Right hindlimb (tissue), 1 donor: ENCODE data around the gene ACADVL.

Experiments
- DNase-seq: peaks from one replicate; pipeline ENCODE4 v3.0.0-alpha.2; 2018

ACADVL gene

DNA sequence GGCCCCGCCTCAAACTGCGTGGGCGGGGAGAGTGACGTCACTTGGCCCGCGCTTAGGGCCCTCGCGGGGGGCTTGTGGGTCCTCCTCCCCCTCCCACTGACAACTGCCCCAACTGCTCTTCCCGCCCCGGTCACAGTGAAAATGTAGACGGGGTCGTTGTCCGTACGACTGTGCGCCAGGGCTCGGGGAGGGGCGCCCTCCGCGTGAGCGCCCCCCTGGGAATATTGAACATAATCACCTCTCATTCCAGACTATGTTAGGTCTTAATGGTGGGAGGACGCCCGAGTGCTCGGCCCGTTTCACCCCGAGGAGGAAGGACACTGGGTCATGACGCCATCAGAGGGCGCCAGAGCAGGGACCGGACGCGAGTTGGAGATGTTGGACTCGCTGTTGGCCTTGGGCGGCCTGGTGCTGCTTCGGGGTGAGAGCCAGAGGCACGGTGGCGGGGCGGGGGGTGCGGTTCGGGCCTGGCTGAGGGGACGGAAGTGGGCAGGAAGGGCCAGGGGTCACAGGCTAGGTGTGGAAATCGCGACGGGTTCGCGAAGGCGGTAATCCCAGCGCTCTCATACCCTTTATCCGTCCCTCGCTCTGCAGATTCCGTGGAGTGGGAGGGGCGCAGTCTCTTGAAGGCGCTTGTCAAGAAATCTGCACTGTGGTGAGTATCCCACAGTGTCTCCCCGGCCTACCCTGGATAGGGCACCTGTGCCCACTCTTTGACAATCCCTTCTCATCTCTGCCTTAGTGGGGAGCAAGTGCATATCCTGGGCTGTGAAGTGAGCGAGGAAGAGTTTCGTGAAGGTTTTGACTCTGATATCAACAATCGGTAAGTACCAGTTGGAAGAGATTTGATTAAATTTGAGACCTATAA is 32.7 kb downstream of the ACADVL start, which contains the start of gene ELP5:
Gene ELP5, plus strand, starts transcription at position 40 of the 868 bp plus-strand sequence. Its CDS starts 336 bp downstream, at position 376.
- peak; percentile 96 for DNase-seq

DNA sequence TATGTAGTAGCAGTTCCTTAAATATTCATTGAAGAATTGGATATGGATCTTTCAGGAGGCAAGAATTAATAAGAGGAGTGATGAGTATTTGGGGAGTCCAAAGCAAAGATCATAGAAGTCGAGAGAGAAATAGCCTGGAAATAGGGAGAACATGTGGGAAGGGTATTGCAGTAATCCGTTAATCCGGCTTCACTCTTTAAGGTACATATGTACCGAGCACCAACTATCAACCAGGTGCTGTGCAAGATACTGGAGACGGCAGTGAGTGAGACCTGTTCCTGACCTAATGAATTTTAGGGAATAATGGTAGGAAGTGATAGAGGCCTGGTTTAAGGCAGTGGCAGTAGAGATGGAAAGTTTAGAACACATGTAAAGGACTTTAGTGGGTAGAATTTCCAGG is 33.3 kb downstream of the ACADVL start:
- no peak for DNase-seq

DNA sequence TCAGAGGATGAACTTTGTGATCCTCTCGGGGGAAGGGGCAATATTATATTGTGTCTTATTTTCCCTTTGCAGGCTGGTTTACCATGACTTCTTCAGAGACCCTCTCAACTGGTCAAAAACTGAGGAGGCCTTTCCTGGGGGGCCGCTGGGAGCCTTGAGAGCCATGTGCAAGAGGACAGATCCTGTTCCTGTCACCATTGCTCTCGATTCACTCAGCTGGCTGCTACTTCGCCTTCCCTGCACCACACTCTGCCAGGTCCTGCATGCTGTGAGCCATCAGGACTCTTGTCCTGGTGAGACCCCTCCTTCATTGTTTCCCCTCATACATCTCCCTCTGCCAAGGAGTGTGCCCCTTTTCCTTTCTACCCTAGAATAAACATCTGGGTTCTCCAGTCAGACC is 34.8 kb downstream of the ACADVL start:
- no peak for DNase-seq

DNA sequence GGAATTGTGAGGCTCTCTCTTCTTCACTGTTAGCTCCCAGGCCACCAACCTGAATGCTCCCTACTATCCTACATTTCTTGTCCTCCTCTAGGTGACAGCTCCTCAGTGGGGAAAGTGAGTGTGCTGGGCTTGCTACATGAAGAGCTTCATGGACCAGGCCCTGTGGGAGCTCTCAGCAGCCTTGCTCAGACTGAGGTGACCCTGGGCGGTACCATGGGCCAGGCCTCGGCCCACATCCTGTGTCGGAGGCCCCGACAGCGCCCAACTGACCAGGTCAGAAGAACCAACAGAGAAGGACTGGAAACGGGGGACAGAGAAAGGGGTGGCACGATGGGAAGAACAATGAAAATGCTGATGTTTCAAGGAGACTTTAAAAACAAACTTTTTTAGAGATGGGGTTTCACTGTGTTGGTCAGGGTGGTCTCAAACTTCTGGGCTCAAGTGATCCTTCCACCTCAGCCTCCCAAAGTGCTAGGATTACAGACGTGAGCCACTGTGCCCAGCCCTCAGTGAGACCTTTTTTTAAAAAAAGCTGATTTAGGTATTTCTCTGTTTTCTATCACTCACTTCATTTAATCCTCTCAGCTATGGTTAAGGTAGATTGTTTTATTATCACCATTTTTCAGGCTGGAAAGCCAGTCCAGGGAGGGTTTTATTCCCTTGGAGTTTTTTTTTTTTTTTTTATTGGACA is 37.2 kb downstream of the ACADVL start:
- no peak for DNase-seq

DNA sequence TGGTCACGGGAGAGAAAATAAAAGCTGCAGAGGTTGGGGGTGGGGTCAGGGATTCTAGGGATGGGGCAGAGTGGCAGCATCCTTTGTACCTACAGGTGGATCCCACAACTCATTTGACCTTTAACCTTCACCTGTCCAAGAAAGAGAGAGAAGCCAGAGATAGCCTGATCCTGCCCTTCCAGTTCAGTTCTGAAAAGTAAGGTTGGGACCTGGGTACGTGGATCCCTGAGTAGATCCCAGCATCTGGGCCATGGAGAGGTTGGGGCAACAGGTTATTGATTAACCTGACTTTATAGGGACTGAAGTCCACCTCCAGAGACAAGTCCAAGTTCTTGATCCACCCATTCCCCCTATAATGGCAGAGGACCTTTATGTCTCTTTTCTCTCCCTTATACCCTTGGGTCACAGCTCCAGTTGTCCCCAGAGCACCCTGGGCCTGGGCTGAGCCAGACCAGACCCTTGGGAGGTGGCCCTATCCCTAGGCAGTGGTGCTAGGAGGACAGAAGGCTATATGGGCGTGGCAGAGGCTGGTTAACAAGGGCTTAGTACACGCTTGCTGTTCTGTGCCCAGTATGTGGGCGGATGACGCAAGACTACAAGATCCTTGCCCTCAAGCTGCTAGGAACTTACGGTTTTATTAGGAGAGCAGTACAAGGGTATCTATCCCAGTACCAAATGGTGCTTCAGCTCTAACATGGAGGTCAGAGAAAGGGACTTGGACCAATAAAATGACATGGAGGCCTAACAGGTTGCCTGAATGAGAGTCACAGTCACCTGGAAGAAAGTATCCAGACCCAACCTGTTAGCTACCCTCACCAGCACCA is 39.2 kb downstream of the ACADVL start:
- DNase-seq: no peak

DNA sequence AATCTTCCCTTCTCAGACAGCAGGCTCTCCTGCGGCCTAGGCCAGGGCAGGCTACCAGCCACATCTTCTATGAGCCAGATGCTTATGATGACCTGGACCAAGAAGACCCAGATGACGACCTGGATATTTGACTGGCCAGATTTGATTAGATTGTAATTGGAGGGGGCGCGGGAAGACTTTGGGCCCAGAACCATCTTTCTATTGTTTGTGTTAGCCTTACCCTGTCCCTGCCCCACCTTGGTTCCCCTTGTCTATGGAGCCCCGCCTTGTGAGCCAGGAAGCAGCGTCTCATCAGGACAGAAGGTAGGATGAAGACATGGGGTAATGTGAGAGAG is 39.8 kb downstream of the ACADVL start:
- DNase-seq: no peak

DNA sequence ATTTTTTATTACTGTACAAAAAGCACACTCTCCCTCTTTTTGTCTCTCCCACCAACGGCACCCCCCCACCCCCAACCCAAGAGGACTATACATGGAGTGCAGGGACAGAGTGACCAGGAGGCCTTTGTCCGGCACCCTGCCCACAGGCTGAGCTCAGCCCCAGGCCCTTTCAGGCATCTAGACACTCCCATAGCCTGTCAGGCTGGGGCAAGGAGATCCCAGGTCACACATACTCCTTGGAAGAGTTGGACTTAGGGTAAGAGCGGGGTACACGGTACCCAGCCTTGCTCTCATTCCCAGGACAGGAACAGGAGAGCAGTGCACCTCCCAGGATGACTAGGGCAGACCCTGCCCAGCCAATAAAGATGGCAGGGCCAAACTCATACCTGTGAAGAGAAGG is 40.4 kb downstream of the ACADVL start:
- no peak for DNase-seq

DNA sequence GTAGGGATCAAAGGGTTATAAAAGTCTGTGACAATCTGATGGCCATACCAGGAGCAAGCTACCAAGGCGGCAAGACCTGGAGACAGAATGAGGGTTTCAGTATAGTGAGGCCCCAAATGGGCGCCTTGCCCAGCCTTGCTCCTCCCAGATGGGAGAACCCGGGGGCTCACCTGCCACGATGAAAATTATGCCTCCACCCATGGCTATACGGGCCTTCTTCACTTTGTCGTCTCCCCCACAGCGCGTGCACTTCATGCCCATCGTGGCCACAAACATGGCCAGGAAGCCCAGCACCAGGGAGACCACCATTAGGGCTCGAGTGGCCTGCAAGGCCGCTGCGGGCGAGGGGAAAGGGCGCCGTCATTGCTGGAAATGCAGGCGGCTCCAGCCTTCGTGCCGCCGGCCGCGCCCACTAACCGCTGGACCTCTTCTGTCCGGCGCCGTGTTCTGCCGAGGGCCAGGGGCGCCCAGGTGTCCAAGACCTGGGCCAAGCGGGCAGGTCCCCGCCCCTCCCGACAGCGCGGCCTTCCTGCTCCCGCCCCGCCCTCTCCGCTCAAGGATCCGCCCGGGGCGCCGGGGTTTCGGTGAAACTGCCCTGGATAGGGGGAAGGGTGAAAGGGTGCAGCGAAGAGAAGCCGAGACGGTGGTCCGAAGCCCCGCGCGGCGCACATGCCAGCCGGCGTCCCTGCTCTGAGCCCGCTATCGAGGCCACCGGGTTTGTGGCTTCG is 41.1 kb downstream of the ACADVL start:
- DNase-seq: peak; percentile 34

DNA sequence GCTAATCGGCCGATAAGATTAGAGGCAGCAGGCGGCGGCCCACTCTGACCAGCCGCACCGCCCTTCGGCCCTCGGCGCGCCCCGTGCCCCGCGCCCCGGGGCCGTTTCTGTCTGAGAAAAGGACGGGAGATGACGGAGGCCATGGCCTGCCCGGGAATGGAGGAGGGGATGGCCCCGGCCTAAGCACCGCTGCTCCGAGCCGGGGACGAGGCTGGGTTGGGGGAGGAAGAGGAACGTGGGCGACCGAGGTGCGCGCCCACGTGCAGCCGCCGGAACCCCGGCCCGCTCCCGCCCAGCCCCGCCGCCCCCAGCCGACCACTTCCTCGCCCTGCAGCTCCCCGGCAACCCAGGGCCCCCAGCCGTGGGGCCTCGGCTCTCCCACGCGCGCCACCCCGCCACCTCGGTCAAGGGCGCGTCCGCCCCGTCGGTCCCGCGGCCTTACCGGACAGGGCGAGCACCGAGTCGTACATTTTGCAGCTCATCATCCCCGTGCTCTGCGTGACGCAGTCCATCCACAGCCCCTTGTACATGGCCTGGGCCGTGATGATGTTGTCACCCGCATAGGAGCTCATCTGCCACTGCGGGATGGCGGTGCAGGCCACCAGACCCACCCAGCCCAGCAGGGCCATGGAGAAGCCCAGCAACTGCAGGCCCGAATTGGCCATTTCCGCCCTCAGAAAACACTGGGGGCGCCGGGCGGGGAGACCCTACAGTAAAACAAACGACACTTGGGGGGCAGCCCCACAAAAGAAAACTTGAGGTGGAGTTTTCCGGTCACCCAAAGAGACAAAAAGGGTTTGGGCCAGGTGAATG is 41.8 kb downstream of the ACADVL start:
- no peak for DNase-seq

DNA sequence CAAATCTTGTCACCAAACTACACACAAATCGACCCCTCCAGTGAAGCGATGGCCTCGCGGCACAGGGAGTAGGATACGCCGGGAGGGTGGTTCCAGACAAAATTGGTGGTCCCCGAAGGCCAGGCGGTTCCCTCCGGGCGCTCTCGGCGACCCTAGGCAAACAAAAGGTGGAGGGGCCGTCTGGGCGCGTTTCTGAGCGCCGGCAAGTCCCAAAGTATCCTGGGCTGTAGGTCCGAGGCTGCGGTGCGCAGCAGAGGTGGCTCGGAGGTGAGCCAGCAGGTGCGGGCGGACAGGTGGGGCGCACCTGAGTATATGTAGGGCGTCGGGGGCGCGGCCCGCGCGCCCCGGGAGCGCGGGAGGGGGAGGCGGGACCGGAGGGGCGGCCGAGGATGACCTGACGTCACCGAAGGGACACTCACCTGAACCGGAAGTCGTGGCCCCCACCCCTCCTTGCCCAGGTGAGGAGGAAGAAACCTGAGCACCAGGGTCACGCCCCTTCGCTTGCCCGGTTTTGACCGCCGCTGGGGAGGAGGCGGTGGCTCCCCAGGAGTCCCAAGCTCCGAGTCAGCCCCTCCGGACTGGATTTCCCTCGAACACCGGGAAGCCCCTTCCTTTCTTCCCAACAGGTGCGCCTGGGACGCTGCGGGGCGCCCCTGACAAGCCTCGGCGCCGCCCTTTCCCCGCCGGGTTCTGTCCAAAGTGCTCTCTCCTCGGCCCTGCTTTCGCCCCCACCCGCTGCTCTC is 42.6 kb downstream of the ACADVL start, which contains the start of gene CLDN7:
Gene CLDN7, minus strand, starts transcription at position 287 of the 743 bp plus-strand sequence. CDS start 435 bp downstream, outside the sequence.
- no peak for DNase-seq

DNA sequence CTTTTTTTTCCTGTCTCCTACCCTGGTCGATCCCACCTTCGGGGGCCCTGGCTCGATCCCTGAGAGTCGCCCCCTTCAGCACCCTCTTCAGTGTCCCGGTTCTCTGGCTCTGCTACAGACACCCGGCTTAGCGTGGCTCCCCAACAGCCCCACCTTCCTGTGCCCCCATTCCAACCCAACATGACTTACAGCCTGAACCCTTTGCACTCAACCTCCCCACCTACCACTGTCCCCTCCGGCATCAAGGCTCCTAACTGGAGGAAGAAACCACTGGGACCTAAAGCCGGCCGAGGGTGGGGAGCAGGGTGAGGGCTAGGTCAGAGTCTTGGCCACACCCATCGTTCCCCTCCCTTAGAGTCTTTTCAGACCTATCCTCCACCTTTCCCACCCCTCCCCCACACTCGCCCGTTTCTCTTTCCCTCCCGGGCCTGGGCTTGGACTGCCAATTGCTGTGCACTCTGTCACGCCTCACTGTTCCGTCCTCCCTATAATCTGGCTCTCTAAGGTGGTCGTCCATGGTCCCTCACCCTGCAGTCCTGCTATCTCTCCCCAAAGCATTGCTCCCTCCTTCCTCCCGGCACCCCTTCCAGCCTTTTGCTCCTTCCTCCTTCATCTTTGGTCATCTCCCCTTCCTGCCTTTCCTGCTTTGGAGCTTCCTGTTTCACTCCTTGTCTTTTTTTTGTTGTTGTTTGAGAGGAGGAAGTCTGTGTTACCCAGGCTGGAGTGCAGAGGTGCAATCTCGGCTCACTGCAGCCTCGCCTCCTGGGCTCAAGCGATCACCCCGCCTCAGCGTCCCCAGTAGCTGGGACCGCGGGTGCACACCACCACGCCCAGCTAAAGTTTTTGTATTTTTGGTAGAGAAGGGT is 43.4 kb downstream of the ACADVL start:
- DNase-seq: no peak

DNA sequence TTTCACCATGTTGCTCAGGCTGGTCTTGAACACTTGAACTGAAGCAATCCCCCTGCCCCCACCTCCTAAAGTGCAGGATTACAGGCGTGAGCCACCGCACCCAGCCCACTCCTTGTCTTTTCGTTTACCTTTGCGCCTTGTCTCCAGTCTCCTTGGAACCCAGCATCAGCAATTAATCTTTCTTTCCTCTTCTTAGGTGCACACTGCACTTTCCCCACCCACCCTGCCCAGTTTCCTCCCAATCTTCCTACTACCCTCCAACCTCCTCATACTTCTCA is 44.0 kb downstream of the ACADVL start:
- DNase-seq: no peak

DNA sequence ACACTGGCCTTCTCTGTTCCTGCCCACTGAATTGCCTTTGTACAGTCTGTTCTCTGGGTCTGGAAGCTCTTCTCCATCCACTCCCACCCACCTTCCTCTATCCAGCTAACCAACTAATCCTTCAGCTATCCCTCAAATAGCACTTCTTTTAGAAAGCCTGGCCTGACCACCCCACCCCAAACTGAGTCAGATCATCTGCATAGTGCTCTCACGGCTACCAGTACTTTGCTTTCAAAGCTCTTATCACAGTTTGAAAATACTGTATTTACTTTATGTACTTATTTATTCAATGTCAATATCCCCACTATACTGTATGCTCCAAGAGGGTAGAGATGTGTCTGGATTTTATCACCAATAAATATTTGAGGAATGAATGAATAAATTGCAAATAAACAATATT is 47.0 kb downstream of the ACADVL start:
- DNase-seq: no peak
